ENCODE data around the gene PGP. TPM values are rescaled to one million over a fixed set of nuclear protein-coding genes. Genes with fewer than 3 reads are reported as not detected.

PGP gene
- total and polyA plus RNA-seq, 2 of the 4 experiments (the other 2 are of a cell fraction) = 4.1 to 9.4 TPM

DNA sequence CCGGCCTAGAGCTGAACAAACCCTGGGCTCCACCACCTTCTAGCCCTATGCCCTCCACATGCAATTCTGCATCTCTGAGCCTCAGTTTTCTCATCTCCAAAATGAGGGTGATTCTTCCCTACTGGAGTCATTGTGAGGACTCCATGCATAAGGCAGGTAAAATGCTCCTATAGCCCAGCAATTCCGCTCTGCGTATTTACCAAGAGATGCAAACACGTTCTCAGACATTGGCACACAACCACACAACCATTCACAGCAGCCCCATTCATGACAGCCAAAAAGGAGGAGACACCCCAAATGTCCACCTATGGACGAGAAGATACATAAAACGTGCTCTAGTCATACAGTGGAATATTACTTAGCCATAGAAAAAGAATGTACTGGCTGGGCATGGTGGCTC, 14.3 kb downstream of the PGP start:
- H2BK120ac ChIP-seq (ENCODE audit: low read depth, low read length) = no peak overlapping the region
- in situ Hi-C loops (cut with MboI; ENCODE audit: low sequenced_read_pairs) = no loop called here
- H3K9me3 ChIP-seq (ENCODE audit: control insufficient read depth, insufficient read depth, low read length) = no peaks in the 10 kb centered on the region
- no peak overlapping the region for H3K4me3 ChIP-seq (ENCODE audit: insufficient read depth, low read depth, low read length)
- 81% methylated on average over 3 of the region's 6 CpGs; no CpG with 5 or more reads in 1 of the 2 experiments for WGBS, 2 experiments (ENCODE audit: extremely low coverage in 2 of 2, insufficient read length in 1 of 2)
- H3K18ac ChIP-seq (ENCODE audit: low read depth, low read length) = no peak overlapping the region
- no peak overlapping the region for H3K4me2 ChIP-seq (ENCODE audit: low read depth, low read length)
- H2AFZ ChIP-seq (replicated peaks; ENCODE audit: low read length, poor library complexity) = no peak overlapping the region
- no peak overlapping the region for H3K9ac ChIP-seq (ENCODE audit: low read depth, low read length)
- no peak overlapping the region for H2AK9ac ChIP-seq (replicated peaks; ENCODE audit: low read depth, low read length, poor library complexity)
- no peak overlapping the region for H4K8ac ChIP-seq (ENCODE audit: low read depth in 2 of 2, low read length in 2 of 2)
- no peak for ATAC-seq (ENCODE audit: low read depth)
- H4K20me1 ChIP-seq (ENCODE audit: insufficient read depth, low read length) = no peaks in the 10 kb centered on the region; the same call in 1 of the 2 replicates
- H2BK20ac ChIP-seq (ENCODE audit: low read depth, low read length) = no peak overlapping the region
- no TSS peak for BruUV-seq (replicated peaks)
- H3K4ac ChIP-seq (ENCODE audit: low read depth, low read length) = no peak overlapping the region
- H3K4me1 ChIP-seq (ENCODE audit: control insufficient read depth, insufficient read depth, low read length) = 0 out of 2 replicates have a peak, but pooled peaks cover 2% of the 10 kb centered on the region
- ChIA-PET CTCF (no interaction called here), POLR2A (ENCODE audit: unreplicated experiment) (no interaction called here)
- dilution Hi-C loops (cut with HindIII; ENCODE audit: low sequenced_read_pairs, unreplicated experiment) = no loop called here
- H3K36me3 ChIP-seq (ENCODE audit: control insufficient read depth, insufficient read depth, low read length) = no peaks in the 10 kb centered on the region
- H3K27ac ChIP-seq (ENCODE audit: insufficient read depth, low read length) = no peak overlapping the region
- H2BK5ac ChIP-seq (ENCODE audit: low read depth, low read length, poor library complexity, severe bottlenecking) = no peak overlapping the region
- no peak for DNase-seq
- H3K56ac ChIP-seq (ENCODE audit: extremely low read depth, insufficient read depth, low read length) = no peak overlapping the region
- no peak overlapping the region for H4K91ac ChIP-seq (ENCODE audit: insufficient read depth, low read depth, low read length)
- peaks cover 3% of the 10 kb centered on the region; the same call in 1 of the 2 replicates for H3K9me1 ChIP-seq (ENCODE audit: insufficient read depth, low read length)
- H3K79me1 ChIP-seq (ENCODE audit: low read depth in 1 of 2, low read length in 2 of 2) = peaks cover 0 to 4% of the 10 kb centered on the region in 2 experiments; a peak in 1 of 4 replicates
- peaks cover 47% of the 10 kb centered on the region for H3K27me3 ChIP-seq (ENCODE audit: control insufficient read depth, insufficient read depth, low read length)
- no peak for TF ChIP-seq MAZ (IDR thresholded peaks at IDR 0.05; ENCODE audit: borderline replicate concordance, low read depth, low read length)
- H2BK15ac ChIP-seq (ENCODE audit: low read depth, low read length) = no peak overlapping the region
- intact Hi-C loops (cut with micrococcal nuclease) = no loop called here
- H3K14ac ChIP-seq (replicated peaks; ENCODE audit: low read depth, low read length) = no peak overlapping the region
- no peak overlapping the region for H4K5ac ChIP-seq (ENCODE audit: low read depth, low read length)
- no peak overlapping the region for H2AK5ac ChIP-seq (ENCODE audit: low read depth, low read length)
- H3K23ac ChIP-seq (ENCODE audit: low read depth, low read length) = no peak overlapping the region; the same call in 1 of the 2 replicates
